D341Med (cell line): Measurements from ENCODE around the gene MYO5B.
A peak's percentile ranks its signal among the peaks of the same experiment; 100 is the strongest.

Source experiments
- DNase-seq: peaks from one replicate; pipeline ENCODE4 v3.0.0; 2012; ENCODE audit warnings: low spot score

MYO5B gene

DNA sequence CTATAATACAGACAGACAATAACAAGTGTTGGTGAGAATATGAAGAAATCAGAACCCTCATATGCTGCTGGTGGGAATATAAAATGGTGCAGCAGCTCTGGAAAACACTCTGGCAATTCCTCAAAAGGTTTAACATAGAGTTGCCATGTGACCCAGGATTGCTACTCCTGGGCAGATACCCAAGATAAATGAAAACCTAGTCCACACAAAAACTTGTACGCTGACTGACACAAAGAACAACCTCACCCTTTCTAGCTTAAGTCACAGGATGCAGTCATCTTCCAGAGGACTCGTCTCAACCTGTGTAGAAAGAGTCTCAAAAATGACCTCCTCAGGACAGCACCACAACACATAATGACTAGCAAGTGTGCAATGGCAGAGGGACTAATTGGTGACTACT is 310.0 kb downstream of the MYO5B start:
- DNase-seq = no peak

DNA sequence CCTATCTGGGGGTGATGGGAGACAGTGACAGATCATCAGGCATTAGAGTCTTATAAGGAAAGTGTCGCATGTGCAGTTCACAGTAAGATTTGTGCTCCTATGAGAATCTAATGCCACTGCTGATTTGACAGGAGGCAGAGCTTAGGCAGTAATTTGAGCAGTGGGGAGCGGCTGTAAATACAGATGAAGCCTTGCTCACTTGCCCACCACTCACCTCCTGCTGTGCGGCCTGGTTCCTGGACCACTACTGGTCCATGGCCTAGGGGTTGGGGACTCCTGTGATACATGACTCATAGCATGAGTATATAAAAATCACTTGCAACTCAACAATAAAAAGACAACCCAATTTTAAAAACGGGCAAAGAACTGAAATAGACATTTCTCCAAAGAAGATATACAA is 310.5 kb downstream of the MYO5B start:
- DNase-seq = no peak

DNA sequence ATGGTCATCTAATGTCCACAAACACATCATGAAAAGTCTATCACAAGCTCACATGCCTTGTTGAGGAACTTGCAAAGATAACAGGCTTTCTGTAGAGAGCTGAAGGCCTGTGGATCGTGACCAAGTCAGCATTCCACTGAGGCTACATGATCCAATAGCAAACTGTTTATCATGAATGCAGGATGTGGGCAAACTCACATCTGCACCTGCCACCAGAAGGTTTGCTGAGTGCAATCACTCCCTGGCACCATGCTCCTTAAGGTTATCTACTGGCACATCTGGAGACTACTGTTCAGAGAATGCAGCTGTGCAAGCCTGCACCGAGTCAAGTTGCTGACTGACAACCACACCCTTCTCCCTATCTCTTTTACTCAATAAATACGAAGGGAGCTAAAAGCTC is 314.3 kb downstream of the MYO5B start:
- no peak for DNase-seq

DNA sequence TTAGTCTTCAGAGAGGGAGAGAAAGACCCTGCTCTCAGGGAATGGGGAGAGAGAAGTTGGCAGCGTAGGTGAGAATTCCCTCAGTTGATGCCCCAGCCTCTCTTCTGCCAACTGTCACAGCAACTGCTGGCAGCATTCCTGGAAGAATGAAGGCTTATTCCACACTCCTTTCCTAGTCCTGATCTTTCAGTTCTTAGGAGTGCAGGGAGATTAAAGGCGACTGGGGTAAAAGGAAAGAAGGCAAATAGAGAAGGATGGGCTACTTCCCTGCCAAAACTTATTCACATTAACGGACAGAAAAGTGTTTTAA is 315.7 kb downstream of the MYO5B start:
- DNase-seq = no peak

DNA sequence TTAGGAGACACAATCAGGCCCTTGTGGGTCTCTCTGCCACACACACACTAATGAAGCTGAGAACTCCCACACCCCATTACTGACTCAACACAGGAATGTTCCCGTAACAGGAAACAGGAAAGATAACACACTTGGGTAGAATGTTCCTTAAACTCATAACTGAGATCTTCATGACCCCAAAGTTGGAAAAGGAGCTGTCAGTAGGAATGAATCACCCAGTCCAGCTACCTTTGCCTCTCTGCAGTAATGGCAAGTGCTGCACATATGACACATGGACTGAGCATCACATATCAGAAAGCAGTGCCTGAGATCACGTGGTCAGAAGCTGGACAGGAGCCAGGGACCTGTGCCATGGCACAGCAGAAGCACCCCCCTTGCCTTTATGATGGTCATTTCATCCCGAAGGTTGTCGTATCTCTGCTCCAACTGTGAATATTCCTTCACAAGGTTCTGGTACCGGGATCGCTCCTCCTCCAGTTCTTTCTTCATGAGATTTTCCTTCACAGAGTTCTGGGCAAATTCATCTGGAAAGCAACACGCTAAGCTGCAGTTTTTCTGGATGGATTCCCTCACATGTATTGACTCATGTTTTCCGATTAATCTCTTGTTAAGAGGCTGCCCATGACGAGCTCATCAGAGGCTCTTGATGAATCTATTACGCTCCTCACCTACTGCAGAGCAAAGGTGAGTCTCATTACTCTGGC is 316.2 kb downstream of the MYO5B start:
- DNase-seq = no peak

DNA sequence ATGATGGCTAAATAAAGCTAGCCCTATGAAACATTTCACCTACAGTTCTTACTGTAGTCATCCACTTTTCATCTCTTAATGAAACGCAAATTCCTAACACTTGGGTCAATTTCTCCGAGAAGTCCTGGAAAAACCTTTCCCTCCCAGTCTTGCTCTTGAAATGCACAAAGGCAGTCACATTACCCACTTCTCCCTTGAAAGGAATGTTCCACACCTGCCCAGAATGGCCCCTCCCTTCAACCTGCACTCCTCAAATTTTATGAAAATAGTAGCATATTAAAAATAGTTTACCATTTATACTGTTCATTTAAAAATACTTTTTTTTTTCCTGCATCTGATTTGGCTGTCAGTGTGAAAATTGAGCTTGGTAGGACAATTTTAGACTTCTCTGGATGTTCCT is 316.9 kb downstream of the MYO5B start:
- no peak for DNase-seq

DNA sequence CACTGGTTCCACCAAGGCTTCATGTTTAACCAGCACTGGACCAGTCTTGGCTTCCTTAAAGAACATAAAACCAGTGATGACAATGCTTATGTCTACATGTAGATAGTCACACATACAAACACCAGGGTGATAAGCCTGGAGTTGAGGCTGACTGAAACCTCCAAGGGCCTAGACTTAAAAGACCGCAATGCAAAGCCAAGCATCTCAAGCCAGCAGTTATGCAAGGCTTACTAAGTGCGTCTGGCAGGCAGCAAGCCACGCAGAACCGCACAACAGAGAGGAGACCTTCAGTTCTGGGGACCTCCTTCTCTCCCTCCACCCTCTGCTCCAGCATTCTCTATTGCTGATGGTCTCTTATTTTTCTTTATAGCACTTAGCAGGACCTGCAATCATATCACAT is 318.4 kb downstream of the MYO5B start:
- no peak for DNase-seq

DNA sequence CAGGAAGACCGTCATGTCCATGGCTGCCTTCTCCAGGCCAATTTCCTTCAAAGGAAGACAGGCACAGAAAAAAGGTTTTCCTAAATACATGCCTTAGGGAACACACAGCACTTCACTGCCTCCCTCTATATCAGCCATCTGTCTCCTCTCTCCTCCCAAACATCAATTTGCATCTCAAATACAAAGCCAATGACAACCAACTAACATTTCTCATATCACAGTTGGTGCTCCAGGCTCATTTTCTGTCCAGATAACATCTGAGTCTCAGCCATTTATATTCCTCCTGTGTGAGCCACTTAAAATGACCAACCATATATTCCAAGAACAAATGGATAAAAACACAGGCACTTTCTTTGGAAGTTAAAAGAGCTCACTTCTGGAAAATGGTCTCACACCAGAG is 319.2 kb downstream of the MYO5B start:
- no peak for DNase-seq

DNA sequence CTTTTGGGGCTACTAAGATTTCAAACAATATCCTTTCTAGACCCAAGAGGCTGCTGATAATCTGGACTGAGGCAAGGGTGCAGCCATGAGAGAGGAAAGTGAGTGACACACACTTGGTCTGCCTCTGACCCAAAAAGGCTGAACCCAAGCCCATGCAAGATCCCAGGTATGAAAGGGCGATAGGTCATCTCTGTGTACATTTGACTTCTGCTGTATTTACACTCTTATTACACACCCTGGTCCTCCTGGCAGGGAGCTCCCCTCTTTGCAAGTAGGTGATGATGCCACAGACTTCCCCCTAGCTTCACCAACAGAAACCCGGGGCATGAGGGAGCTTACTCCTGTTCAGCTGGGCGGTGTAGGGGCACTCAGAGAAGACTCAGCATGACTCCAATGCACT is 319.8 kb downstream of the MYO5B start:
- no peak for DNase-seq

DNA sequence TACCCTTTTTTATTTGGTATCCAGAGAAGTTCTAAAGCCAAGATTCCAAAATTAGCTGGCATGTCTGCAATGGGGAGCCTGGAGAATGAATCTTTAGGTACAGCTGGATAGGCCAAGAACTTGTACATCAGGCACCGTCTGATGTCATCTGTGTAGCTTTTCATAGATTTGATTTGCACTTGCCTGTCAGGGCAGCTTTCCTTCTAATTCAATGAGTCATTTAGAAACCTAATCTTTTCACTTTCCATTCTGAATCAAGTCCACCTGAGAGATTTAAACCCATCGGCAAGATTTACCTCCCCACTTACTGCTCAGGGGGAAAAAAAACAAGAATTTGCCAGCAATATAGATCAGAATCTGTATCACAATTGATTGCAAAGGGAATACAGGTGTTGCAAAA is 320.7 kb downstream of the MYO5B start:
- DNase-seq = no peak

DNA sequence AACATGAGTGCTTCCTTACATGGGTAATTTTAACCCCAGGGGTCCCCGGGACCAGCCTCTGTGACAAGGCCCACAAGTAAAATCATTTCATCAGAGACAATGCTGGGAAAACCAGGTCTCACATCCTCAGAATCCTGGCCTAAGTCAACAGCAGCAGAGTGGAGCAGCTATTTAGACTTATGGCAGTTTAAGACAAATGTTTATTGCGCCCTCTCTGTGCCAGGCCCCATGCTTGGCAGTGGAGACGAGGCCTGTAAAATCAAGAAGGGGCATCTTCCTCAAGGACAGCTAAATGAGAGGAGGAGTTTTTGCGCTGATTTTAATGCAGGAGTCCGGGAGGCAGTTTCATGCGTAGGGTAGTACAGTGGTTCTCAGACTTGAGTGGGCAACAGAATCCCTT is 325.6 kb downstream of the MYO5B start:
- DNase-seq = no peak

DNA sequence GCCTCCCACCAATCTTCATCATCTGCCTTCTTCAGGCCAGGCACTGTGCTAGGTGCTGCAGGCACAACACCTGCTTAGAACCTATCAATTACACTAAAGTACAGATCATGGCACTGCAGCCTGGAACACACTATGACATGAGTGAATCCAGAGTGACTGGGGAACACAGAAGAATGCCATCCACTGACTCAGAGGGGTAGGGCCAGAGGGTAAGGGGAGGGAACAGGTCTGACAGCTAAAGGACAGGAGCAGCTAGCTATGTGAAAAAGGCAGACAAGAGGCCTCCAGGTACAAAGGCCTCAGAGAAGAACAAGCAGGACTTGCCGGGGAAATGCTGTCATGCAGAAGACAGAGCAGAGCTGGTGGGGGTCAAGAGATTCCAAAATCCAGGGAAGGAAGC is 328.3 kb downstream of the MYO5B start:
- no peak for DNase-seq

DNA sequence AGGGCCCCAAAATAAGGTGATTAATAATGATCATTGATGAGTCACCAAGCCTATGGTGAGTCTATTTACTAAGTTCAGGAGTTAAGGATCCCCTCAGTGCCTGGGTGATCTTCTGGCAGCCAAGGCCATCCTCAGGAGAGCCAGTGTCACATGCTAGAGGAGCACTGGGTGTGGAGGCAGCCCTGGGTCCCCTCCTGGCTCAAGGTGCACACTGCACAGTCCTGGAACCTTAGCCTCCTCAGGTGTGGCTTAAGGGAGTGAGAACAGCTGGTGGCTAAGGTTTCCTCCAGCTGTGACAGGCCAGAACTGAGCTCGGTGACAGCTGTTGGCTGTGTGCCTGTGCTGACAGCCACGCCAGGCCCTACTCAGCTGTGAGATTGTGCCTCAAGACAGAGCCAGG is 329.5 kb downstream of the MYO5B start:
- DNase-seq = peak; percentile 36

DNA sequence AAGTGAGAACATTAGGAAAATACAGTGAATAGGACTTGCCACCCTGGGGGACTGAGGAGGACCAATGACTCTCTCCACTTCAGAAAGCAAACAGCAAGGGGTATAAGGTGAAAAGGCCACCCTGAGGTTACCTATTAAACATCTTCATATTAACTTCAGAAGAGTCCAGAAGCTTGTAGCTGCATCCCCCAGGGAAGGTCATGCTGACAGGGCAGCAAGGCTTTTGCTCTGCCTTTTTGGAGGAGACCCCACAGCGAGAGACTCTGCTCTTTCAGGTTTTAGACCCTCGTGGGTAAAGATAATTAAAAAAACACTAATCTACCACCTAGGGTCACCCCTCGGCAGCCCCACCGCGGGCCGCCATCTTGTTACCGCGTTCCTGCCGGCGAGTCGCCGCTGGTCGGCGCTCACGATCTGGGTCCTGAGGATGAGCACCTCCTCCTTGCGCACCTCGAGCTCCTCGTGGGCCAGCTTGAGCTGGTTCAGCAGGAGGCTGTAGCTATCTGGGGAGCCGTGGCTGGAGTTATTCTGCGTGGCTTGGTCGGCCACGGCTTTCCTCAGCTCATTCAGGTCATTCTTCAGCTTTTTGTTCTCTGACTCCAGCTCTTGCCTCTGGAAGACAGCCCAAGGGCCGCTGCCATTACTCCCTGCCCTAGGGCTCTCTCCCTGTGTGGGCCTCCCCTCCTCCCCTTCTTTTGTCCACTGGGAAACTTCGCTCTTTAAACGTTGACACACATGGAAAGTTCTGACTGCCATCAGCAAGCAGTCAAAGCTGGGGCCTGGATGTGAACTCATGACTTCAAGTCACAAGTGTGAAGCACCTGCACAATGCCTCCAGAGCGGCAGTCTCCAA is 331.0 kb downstream of the MYO5B start:
- no peak for DNase-seq

DNA sequence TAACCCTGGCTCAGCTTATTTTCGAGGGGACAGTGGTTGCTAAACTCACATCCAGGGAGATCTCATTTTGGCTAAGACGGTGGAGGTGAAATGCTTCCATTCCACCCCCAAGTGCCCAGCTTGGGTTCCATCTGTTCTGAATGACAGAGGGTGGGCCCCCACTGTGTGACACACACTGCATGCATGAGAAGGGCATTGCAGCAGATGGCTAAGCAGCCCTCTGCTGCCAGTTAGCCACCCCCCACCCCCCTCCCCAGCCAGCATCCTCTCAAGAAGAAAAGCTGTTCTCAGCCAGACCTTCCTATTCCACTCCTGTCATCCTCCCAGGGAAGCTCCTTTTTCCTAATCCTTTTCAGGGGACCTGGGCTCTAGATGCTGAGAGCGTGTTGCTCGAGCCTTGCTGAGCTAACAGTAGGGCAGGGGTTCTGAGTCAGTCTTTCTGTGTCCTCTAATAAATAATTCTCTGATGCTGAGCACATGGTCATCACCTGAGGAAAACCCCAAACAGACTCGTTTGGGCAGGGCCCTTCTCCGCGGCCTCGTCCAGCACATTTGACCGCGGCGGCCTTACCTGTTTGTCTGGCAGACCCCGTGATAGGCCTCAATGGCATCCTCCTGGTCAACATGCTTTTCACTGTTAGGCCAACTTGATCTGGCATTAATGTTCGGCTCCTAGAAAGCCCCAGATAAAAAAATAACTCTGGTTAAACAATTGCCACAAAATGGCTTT is 332.1 kb downstream of the MYO5B start:
- no peak for DNase-seq

DNA sequence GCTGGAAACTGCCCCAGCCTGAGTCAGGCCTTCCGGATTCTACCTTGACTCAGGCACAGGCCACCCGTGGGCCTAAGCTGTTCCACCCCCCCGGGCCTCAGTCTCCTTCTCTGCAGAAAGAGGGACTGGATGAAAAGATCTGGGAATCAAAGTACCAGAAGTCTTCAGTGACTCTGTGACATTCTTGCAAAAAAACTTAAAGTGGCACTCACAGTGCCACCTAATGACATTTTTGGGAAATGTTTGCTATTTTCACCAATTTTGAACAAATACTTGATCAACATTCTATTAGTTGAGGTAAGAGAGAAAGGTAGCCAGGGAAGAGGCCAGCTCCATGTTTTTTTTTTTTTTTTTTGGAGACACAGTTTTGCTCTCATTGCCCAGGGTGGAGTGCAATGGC is 333.3 kb downstream of the MYO5B start:
- DNase-seq = no peak

DNA sequence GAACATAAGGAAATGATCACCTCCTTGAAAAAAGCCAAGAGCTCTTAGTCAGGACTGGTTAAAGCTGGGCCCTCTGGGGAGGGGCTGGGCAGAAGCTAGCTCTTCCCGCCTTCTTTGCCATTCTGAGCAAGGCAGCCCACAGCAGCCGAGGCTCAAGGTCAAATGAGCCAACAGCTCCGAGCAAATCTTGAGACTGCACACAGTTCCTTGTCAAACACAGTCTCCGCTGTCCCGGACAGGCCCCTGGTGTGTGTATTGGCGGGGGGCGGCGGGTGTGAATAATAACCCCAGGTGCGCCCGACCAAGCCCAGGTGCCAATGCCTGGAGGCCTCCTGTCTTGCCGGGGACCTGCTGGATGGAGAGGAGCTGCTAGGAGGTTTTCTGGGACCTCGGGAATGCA is 335.2 kb downstream of the MYO5B start:
- no peak for DNase-seq

DNA sequence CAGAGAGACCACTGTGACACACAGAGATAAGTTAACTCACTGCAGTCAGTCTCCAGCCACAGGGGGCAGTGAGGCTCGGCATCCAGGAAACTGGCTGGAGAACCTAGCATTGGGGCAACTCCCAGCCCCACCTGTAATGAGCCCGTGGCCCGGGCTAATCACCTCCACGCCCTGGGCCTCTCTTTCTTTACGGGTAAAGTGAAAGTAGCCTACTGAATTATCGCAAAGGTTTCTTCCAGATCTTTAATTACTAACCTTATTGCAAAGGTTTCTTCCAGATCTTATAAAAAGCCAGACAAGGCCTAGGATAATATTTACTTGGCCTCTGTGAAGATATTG is 336.0 kb downstream of the MYO5B start:
- no peak for DNase-seq

DNA sequence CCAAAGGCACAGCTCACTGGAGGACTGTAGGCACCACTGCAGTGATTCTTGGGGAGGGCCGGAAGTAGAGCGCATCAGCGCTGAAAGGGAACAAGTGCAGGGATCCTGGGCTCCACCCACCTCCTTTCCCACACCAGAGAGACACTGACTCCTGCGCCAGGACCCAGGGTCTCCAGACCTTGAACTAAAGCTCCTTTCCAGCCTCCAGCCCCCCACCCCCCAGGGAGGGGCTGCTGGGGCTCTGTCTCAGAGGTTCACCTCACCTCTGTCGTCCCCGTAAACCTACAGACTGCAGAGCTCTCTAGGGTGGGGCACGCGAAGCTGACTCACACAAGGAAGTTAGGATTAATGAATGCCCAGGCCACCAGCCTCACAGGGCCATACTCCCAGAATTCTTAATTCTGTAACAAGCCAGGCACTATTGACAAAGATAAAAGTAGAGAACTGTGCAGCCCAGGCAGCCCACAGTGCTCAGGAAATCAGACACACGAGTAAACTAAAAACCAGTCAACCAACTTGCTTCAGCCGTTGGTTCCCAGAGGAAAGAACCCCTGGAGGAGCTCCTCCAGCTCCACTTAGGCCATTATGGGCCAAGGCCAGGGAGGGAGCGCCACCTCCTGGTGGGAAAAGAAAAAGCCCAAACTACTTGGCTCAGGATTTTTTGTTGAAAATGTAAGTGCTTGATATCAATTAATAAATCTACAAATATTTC is 336.5 kb downstream of the MYO5B start:
- peak; percentile 90 for DNase-seq

DNA sequence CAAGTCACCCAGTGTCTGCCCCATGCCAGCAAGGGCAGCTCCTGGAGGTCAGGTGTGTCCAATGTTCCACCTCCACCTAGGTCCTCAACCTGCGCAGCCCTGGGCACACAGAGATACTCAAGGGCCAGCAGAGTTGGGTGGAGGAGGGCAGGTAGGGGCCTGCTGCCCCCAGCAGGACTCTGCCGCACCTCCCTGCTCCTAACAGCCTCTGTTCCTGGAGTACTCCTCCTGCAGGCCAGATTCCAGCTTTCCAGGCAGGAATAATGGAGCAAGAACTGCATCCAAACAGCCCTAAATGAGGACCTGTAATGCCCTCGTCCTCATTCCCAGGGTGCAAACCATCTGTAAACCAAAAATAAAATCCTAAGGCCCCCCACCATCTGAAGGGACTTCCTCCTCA is 337.2 kb downstream of the MYO5B start:
- DNase-seq = no peak

DNA sequence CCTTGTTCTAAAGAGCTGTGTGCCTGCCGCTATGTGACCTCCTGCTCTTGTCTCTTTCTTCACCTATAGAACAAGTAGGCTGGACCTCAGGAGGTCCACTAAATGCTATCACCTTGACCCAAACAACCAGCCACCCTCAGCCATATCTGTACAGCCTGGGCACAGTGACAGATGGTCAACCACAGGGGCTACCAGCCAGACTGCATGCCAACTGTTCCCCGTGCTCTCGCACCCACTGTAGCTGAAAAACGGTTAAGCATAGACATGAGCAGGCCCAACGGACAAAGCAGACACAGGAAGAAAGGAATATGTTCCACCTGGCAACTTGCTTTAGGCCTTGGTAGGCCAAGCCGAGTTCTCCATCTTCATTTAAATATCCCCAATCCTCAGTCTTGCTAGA is 338.5 kb downstream of the MYO5B start:
- no peak for DNase-seq

DNA sequence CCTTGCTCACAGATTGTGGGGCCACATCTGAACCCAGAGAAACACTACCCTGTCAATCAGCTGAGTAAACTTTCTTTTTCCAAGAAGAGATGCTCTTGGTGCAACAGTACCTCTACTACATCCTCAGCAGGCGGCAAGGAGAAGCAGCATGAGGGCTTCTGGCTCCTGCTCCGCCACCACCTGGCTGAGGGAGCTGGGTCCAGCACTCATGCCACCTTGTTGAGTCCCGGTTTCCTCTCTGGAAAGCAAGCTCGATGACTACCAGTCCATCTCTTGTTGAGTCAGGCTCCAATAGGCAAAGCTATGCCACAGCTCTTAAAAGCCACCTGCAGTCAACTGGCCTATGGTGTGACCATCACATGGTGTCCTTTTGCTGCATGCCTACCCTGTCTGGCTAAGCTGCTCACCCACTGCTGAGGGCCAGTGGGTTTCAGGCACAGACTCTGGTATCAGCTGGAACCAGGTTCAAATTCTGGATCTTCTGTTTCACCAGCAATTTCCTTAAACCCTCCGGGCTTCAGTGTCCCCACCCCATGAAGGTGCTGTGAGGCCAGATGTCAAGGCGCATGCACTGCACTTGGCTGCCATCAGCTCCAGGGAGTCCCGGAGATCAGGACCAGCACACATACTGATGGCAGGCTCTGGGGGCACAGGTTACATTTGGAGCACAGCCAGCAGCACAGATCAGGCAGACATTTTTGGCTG is 339.1 kb downstream of the MYO5B start:
- DNase-seq = no peak
